Measurements from ENCODE around the gene MAPK12. TPM values are rescaled to one million over a fixed set of nuclear protein-coding genes. Genes with fewer than 3 reads are reported as not detected.
A peak's percentile ranks its signal among the peaks of the same experiment; 100 is the strongest.
"Not testable (repeated sequence)": the region's sequence is repeated elsewhere in the genome, so short reads cannot be mapped to it uniquely, and the experiment has no call there.

The MAPK12 gene
- total RNA-seq, 2 donors from 2014 or later: 46.5 to 57.0 TPM

- Mint-ChIP-seq H3K27me3 (ENCODE audit: insufficient read depth) (peaks cover 3% of the 10 kb centered on the region), H3K27ac (no peak overlapping the region), H3K36me3 (ENCODE audit: low read depth) (peaks cover 44% of the 10 kb centered on the region), H3K4me1 (peaks cover 5% of the 10 kb centered on the region), H3K4me3 (no peak overlapping the region), H3K9me3 (peaks cover 3% of the 10 kb centered on the region)
- H3K27ac ChIP-seq (ENCODE audit: low read depth, low read length): no peak overlapping the region
- peak; percentile 91 for DNase-seq
- no peaks in the 10 kb centered on the region for H3K4me1 ChIP-seq (ENCODE audit: control insufficient read depth, insufficient read depth, low read length)
- WGBS, 2 experiments (ENCODE audit: insufficient coverage in 1 of 2, insufficient read length in 1 of 2): 79 to 83% methylated on average over 5 to 10 of the region's 10 CpGs
- peaks cover 7% of the 10 kb centered on the region for H3K9me3 ChIP-seq (ENCODE audit: control insufficient read depth, low read length)
- H3K4me3 ChIP-seq (ENCODE audit: low read length): no peak overlapping the region
- TF ChIP-seq CTCF (conservative IDR thresholded peaks at IDR 0.05): peak; percentile 85
- H3K27me3 ChIP-seq (ENCODE audit: control insufficient read depth, insufficient read depth, low read length, poor library complexity, severe bottlenecking): no peaks in the 10 kb centered on the region
- H3K36me3 ChIP-seq (ENCODE audit: control insufficient read depth, insufficient read depth, low read length): peaks cover 44% of the 10 kb centered on the region
- H3K9ac ChIP-seq (ENCODE audit: extremely low read depth, low read length, poor library complexity, severe bottlenecking): no peak overlapping the region
Measured at GRCh38 chr22:50206599-50206998, 54.9 kb downstream of the MAPK12 start.

GRCh38 chr22:50205781-50206569, 55.5 kb downstream of the MAPK12 start:
- no peak overlapping the region for H3K4me3 Mint-ChIP-seq
- no peaks in the 10 kb centered on the region for H3K27me3 ChIP-seq (ENCODE audit: control insufficient read depth, insufficient read depth, low read length, poor library complexity, severe bottlenecking)
- peaks cover 3% of the 10 kb centered on the region for H3K9me3 Mint-ChIP-seq
- 95 to 96% methylated on average over 40 to 45 of the region's 45 CpGs for WGBS, 2 experiments (ENCODE audit: insufficient coverage in 1 of 2, insufficient read length in 1 of 2)
- H3K36me3 Mint-ChIP-seq (ENCODE audit: low read depth): peaks cover 39% of the 10 kb centered on the region
- no peak overlapping the region for H3K4me3 ChIP-seq (ENCODE audit: low read length)
- H3K27ac ChIP-seq (ENCODE audit: low read depth, low read length): no peak overlapping the region
- H3K4me1 Mint-ChIP-seq: peaks cover 5% of the 10 kb centered on the region
- no peak overlapping the region for H3K27ac Mint-ChIP-seq
- no peak for TF ChIP-seq CTCF (conservative IDR thresholded peaks at IDR 0.05)
- peaks cover 3% of the 10 kb centered on the region for H3K27me3 Mint-ChIP-seq (ENCODE audit: insufficient read depth)
- H3K36me3 ChIP-seq (ENCODE audit: control insufficient read depth, insufficient read depth, low read length): peaks cover 37% of the 10 kb centered on the region
- DNase-seq: no peak
- H3K9ac ChIP-seq (ENCODE audit: extremely low read depth, low read length, poor library complexity, severe bottlenecking): no peak overlapping the region
- H3K4me1 ChIP-seq (ENCODE audit: control insufficient read depth, insufficient read depth, low read length): no peaks in the 10 kb centered on the region
- peaks cover 7% of the 10 kb centered on the region for H3K9me3 ChIP-seq (ENCODE audit: control insufficient read depth, low read length)

- Mint-ChIP-seq H3K27ac (peak overlapping the region; percentile 9), H3K36me3 (ENCODE audit: low read depth) (peaks cover 37% of the 10 kb centered on the region)
- H3K4me3 ChIP-seq (ENCODE audit: low read length); H3K9ac ChIP-seq (ENCODE audit: extremely low read depth, low read length, poor library complexity, severe bottlenecking); H3K27me3 Mint-ChIP-seq (ENCODE audit: insufficient read depth); DNase-seq; H3K4me1 ChIP-seq (ENCODE audit: control insufficient read depth, insufficient read depth, low read length); H3K27me3 ChIP-seq (ENCODE audit: control insufficient read depth, insufficient read depth, low read length, poor library complexity, severe bottlenecking); H3K9me3 Mint-ChIP-seq; H3K27ac ChIP-seq (ENCODE audit: low read depth, low read length); H3K4me3 Mint-ChIP-seq; H3K4me1 Mint-ChIP-seq; H3K9me3 ChIP-seq (ENCODE audit: control insufficient read depth, low read length): not testable (repeated sequence)
- peaks cover 28% of the 10 kb centered on the region for H3K36me3 ChIP-seq (ENCODE audit: control insufficient read depth, insufficient read depth, low read length)
- 94 to 97% methylated on average over 9 of the region's 9 CpGs for WGBS, 2 experiments (ENCODE audit: insufficient coverage in 1 of 2, insufficient read length in 1 of 2)
Measured at GRCh38 chr22:50204998-50205397, 56.5 kb downstream of the MAPK12 start.
